Right lobe of liver (tissue), 6 donors: ENCODE data around the gene KIT. TPM values are rescaled to one million over a fixed set of nuclear protein-coding genes. Genes with fewer than 3 reads are reported as not detected.

Experiments used
- ATAC-seq, 4 donors: fragments of 200-7000 bp; cut with Tn5 transposase; one replicate each; pipeline ENCODE4 v1.9.1; 2020; ENCODE audit warnings: mild to moderate bottlenecking in 4 of 4, moderate library complexity in 4 of 4
- DNase-seq, 3 donors: peaks; one replicate each; pipeline ENCODE4 v3.0.0-alpha.2; 2020
- H3K27ac ChIP-seq, 3 donors: fragments of 200-600 bp; one replicate each; pipeline ENCODE4 v1.8.0; 2022
- H3K27me3 ChIP-seq, 2 donors: fragments of 200-600 bp; one replicate each; pipeline ENCODE4 v1.8.0; 2022
- H3K36me3 ChIP-seq, 4 donors: fragments of 200-600 bp; sonication (generic) in 1 of 4; one replicate each; pipeline versions ENCODE4 v1.5.1 to v1.8.0; 2017 to 2022; ENCODE audit warnings: control low read depth in 1 of 4
- H3K4me1 ChIP-seq, 4 donors: fragments of 200-600 bp; sonication (generic) in 1 of 4; one replicate each; pipeline versions ENCODE4 v1.5.1 to v1.8.0; 2017 to 2022; ENCODE audit warnings: control low read depth in 1 of 4
- H3K4me3 ChIP-seq, 3 donors: fragments of 200-600 bp; one replicate each; pipeline ENCODE4 v1.8.0; 2022
- H3K9me3 ChIP-seq, 4 donors: fragments of 200-600 bp; sonication (generic) in 1 of 4; one replicate each; pipeline versions ENCODE4 v1.5.1 to v1.8.0; 2017 to 2022; ENCODE audit warnings: control low read depth in 1 of 4
- CTCF ChIP-seq, 4 donors: fragments of 200-600 bp in 3 of 4; fragments of 450-650 bp in 1 of 4; IDR thresholded peaks; one replicate each; pipeline versions ENCODE4 v1.5.1 to v1.8.0; 2016 to 2022; ENCODE audit warnings: antibody characterized with exemption in 4 of 4, mild to moderate bottlenecking in 2 of 4
- POLR2A ChIP-seq: fragments of 450-650 bp; IDR thresholded peaks from one replicate; pipeline ENCODE4 v1.6.1; 2017; ENCODE audit warnings: antibody characterized with exemption, mild to moderate bottlenecking
- WGBS: methylation state at CpG from one replicate; pipeline ENCODE4 v1.1.6; 2018; ENCODE audit warnings: low coverage, low lambda C conversion rate; ENCODE audit not compliant: insufficient coverage; ENCODE audit errors: missing lambda C conversion rate; 5-methylcytosine and 5-hydroxymethylcytosine counted together
- intact Hi-C, 2 donors: fragments of 100-400 bp; cut with DNase I; formaldehyde crosslinking; loops; one replicate each; pipeline versions ENCODE4 v1.11.2 to v1.14.1; 2022
- total RNA-seq, 6 experiments: library from RNA; depleted of rRNA in 2 of 6; stranded (reverse); fragments of >200 nt in 2 of 6; fragmentation: NEBNext Ultra II Directional in 3 of 6; extraction: Animal tissue kit (Norgen Biotek cat#: 25700) in 3 of 6; gene quantifications; one replicate each; pipeline versions ENCODE4 v1.1.0 to v1.2.4, GENCODE V29; 2016 to 2023
- donor health status: DM: no; HTN: yes; CAD: no.
- donor health status: DM: no; HTN: no; CAD: no.
- donor health status: DM: no; HTN: no; CAD: no.
- donor health status: DM: no; HTN: yes; CAD: no.
- donor health status: DM: no; HTN: yes; CAD: no.

KIT gene
- total RNA-seq, 6 experiments from 2014 or later, result 0.19 to 1.6 (median 0.77) TPM

- DNase-seq (no peak), ATAC-seq (no peak)
- no peak for TF ChIP-seq CTCF (IDR thresholded peaks at IDR 0.05)
- no peak for TF ChIP-seq POLR2A
- no peaks in the 10 kb centered on the region for H3K36me3 ChIP-seq
- no peaks in the 10 kb centered on the region for H3K9me3 ChIP-seq
- H3K4me3 ChIP-seq, result no peak overlapping the region
- no peaks in the 10 kb centered on the region for H3K27me3 ChIP-seq
- H3K4me1 ChIP-seq, result no peaks in the 10 kb centered on the region
- intact Hi-C loops, result no loop called here
- WGBS, result 47% methylated on average over 3 of the region's 5 CpGs
- no peak overlapping the region for H3K27ac ChIP-seq
Observed at GRCh38 chr4:54676658-54677057, 18.9 kb downstream of the KIT start.

- Histone ChIP-seq H3K36me3 (no peaks in the 10 kb centered on the region), H3K27ac (no peak overlapping the region), H3K4me1 (no peaks in the 10 kb centered on the region), H3K9me3 (no peaks in the 10 kb centered on the region), H3K4me3 (no peak overlapping the region), H3K27me3 (no peaks in the 10 kb centered on the region)
- no peak for DNase-seq
- no peak for ATAC-seq
- intact Hi-C loops, result no loop called here
- 71% methylated on average over 3 of the region's 3 CpGs for WGBS
- TF ChIP-seq CTCF (IDR thresholded peaks at IDR 0.05) (no peak), POLR2A (no peak)
Observed at GRCh38 chr4:54677416-54677815, 19.7 kb downstream of the KIT start.

GRCh38 chr4:54677853-54678650 is 20.3 kb downstream of the KIT start:
- no peaks in the 10 kb centered on the region for H3K9me3 ChIP-seq

GRCh38 chr4:54678826-54679225 is 21.1 kb downstream of the KIT start:
- TF ChIP-seq CTCF (IDR thresholded peaks at IDR 0.05), result no peak
- no peak for TF ChIP-seq POLR2A
- no peaks in the 10 kb centered on the region for H3K4me1 ChIP-seq
- no peak overlapping the region for H3K27ac ChIP-seq
- no peak for ATAC-seq
- no peak for DNase-seq
- H3K9me3 ChIP-seq, result no peaks in the 10 kb centered on the region
- intact Hi-C loops, result no loop called here
- H3K36me3 ChIP-seq, result no peaks in the 10 kb centered on the region
- H3K4me3 ChIP-seq, result no peak overlapping the region
- H3K27me3 ChIP-seq, result no peaks in the 10 kb centered on the region

More at GRCh38 chr4:54677853-54678650, 20.3 kb downstream of the KIT start:
- intact Hi-C loops, result no loop called here
- WGBS, result 44% methylated on average over 7 of the region's 7 CpGs
- ATAC-seq (no peak), DNase-seq (no peak)
- no peak overlapping the region for H3K27ac ChIP-seq
- H3K4me3 ChIP-seq, result no peak overlapping the region
- TF ChIP-seq POLR2A, result no peak
- no peak for TF ChIP-seq CTCF (IDR thresholded peaks at IDR 0.05)
- no peaks in the 10 kb centered on the region for H3K27me3 ChIP-seq
- no peaks in the 10 kb centered on the region for H3K4me1 ChIP-seq
- no peaks in the 10 kb centered on the region for H3K36me3 ChIP-seq
